MM.1S (cell line): Measurements from ENCODE around the gene LGR5.

Source experiments
- DNase-seq: peaks from one replicate; pipeline ENCODE4 v3.0.0-alpha.2; 2015
- H2AFZ ChIP-seq: fragments of 300-600 bp; sonication (generic); 2 replicates; pipeline ENCODE4 v1.6.0; 2016; ENCODE audit warnings: antibody characterized with exemption, low read length
- H3F3A ChIP-seq: fragments of 300-600 bp; sonication (generic); 2 replicates; pipeline ENCODE4 v1.6.1; 2016; ENCODE audit warnings: mild to moderate bottlenecking, antibody characterized with exemption, low read length, moderate library complexity, mixed read lengths; ENCODE audit not compliant: insufficient read depth
- H3K27ac ChIP-seq: fragments of 300-600 bp; sonication (generic); 2 replicates; pipeline ENCODE4 v1.5.1; 2016; ENCODE audit warnings: mild to moderate bottlenecking, low read length
- H3K27me3 ChIP-seq: fragments of 300-600 bp; sonication (generic); replicated peaks from 2 replicates; pipeline ENCODE4 v1.6.0; 2016; ENCODE audit warnings: low read length; ENCODE audit not compliant: insufficient read depth
- H3K36me3 ChIP-seq: fragments of 300-600 bp; sonication (generic); replicated peaks from 2 replicates; pipeline ENCODE4 v1.6.1; 2016; ENCODE audit warnings: mild to moderate bottlenecking, low read length, mixed read lengths; ENCODE audit not compliant: insufficient read depth
- H3K4me1 ChIP-seq: fragments of 300-600 bp; sonication (generic); 2 replicates; pipeline ENCODE4 v1.6.1; 2016; ENCODE audit warnings: low read length, mixed read lengths
- H3K4me2 ChIP-seq: fragments of 300-600 bp; sonication (generic); 2 replicates; pipeline ENCODE4 v1.6.0; 2016; ENCODE audit warnings: low read depth, low read length
- H3K4me3 ChIP-seq: fragments of 300-600 bp; sonication (generic); 2 replicates; pipeline ENCODE4 v1.5.1; 2016; ENCODE audit warnings: low read length, mixed read lengths
- H3K79me2 ChIP-seq: fragments of 300-600 bp; sonication (generic); 2 replicates; pipeline ENCODE4 v1.6.1; 2016; ENCODE audit warnings: mixed run types, low read length, mixed read lengths
- H3K9ac ChIP-seq: fragments of 300-600 bp; sonication (generic); 2 replicates; pipeline ENCODE4 v1.6.1; 2016; ENCODE audit warnings: low read length, mixed read lengths
- H3K9me2 ChIP-seq: fragments of 300-600 bp; sonication (generic); replicated peaks from 2 replicates; pipeline ENCODE4 v1.6.1; 2016; ENCODE audit warnings: mild to moderate bottlenecking, low read length, mixed read lengths; ENCODE audit not compliant: insufficient read depth
- H3K9me3 ChIP-seq: fragments of 300-600 bp; sonication (generic); replicated peaks from 2 replicates; pipeline ENCODE4 v1.6.1; 2016; ENCODE audit warnings: mild to moderate bottlenecking, low read length, mixed read lengths; ENCODE audit not compliant: insufficient read depth
- H4K20me1 ChIP-seq: fragments of 300-600 bp; sonication (generic); 2 replicates; pipeline ENCODE4 v1.6.1; 2016; ENCODE audit warnings: mild to moderate bottlenecking, low read length, moderate library complexity, mixed read lengths; ENCODE audit not compliant: insufficient read depth
- EZH2 ChIP-seq: fragments of 300-600 bp; sonication (generic); optimal IDR thresholded peaks from 2 replicates; pipeline ENCODE3; 2017; ENCODE audit warnings: low read depth, mild to moderate bottlenecking, antibody characterized with exemption, low read length, mixed read lengths
- EZH2phosphoT487 ChIP-seq: fragments of 300-600 bp; sonication (generic); IDR thresholded peaks from 2 replicates; pipeline ENCODE4 v1.6.1; 2018; ENCODE audit warnings: antibody characterized with exemption, low read length
- TF ChIP-seq, protein P1 (sequence below): fragments of 300-600 bp; sonication (generic); IDR thresholded peaks from 2 replicates; pipeline ENCODE4 v1.5.1; 2016; ENCODE audit warnings: antibody characterized with exemption, low read length, mixed read lengths

The LGR5 gene

DNA sequence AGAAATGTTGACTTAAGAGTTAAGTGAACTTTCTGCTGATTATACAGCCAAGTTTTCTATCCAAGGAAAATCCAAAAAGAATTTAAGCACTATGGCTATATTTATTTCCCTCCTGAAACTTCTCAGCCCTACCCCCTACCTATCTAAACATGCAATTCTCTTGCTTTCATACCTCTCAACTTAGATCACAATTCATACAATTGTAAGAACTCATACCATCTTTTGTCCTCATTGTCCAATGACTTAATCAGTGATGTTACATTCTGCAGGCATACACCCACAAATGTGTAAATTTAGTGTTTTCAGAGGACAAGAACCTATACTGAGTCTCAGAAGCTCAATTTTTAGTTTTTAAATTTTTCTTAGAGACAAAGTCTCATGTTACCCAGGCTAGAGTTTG is 161.9 kb downstream of the LGR5 start:
- Histone ChIP-seq H3K9ac (no peak overlapping the region), H3K4me3 (no peak overlapping the region), H3K4me2 (no peak overlapping the region), H3K79me2 (no peaks in the 10 kb centered on the region), H2AFZ (no peak overlapping the region), H3K9me3 (no peaks in the 10 kb centered on the region), H3K36me3 (no peaks in the 10 kb centered on the region), H3K4me1 (no peaks in the 10 kb centered on the region), H4K20me1 (no peaks in the 10 kb centered on the region), H3K9me2 (no peaks in the 10 kb centered on the region), H3K27me3 (no peaks in the 10 kb centered on the region), H3K27ac (no peak overlapping the region), H3F3A (no peaks in the 10 kb centered on the region)
- TF ChIP-seq, protein P1, sequence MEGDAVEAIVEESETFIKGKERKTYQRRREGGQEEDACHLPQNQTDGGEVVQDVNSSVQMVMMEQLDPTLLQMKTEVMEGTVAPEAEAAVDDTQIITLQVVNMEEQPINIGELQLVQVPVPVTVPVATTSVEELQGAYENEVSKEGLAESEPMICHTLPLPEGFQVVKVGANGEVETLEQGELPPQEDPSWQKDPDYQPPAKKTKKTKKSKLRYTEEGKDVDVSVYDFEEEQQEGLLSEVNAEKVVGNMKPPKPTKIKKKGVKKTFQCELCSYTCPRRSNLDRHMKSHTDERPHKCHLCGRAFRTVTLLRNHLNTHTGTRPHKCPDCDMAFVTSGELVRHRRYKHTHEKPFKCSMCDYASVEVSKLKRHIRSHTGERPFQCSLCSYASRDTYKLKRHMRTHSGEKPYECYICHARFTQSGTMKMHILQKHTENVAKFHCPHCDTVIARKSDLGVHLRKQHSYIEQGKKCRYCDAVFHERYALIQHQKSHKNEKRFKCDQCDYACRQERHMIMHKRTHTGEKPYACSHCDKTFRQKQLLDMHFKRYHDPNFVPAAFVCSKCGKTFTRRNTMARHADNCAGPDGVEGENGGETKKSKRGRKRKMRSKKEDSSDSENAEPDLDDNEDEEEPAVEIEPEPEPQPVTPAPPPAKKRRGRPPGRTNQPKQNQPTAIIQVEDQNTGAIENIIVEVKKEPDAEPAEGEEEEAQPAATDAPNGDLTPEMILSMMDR = no peak
- no peak for TF ChIP-seq EZH2phosphoT487
- TF ChIP-seq EZH2 = no peak
- DNase-seq = no peak

DNA sequence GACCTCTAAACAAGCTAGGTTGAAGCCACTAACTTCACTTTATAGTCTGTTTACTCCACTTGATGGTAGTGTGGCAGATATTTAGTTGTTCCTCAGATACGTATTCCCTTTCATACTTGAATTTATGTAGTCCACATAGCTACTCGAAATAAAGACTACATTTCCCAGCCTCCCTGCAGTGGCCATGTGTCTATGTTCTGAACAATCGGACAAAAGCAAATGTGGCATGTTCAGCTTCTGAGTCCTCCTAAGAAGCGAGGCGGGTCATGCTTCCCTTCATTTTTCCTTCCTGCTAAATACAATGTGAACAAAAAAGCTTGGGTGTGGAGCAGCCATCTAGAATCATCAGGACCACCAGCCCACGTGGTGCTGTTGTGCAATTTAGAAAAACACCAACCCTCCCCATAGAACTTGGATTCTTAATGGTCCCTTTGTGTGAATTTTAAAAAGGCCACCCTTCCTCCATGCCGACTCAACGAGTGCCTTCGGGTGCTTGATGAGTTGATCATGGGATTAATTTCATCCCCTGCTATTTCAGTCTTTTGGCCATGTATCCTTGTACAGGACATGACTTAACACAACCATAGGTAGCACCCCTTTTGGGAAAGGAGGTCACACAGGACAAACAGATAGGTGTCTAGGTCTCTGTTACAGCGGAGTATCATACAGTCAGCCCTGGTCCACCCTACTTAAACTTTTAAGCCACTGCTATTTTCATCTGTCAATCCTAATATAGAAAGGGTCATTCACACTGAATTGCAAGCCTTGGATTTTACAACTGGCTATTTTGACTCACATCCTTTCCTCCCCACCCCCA is 163.4 kb downstream of the LGR5 start:
- Histone ChIP-seq H3K9ac (no peak overlapping the region), H3F3A (no peaks in the 10 kb centered on the region), H2AFZ (no peak overlapping the region), H3K4me2 (no peak overlapping the region), H3K9me3 (no peaks in the 10 kb centered on the region), H3K27me3 (no peaks in the 10 kb centered on the region), H3K4me1 (no peaks in the 10 kb centered on the region), H3K27ac (no peak overlapping the region), H3K4me3 (no peak overlapping the region), H4K20me1 (no peaks in the 10 kb centered on the region), H3K79me2 (no peaks in the 10 kb centered on the region), H3K9me2 (no peaks in the 10 kb centered on the region), H3K36me3 (no peaks in the 10 kb centered on the region)
- TF ChIP-seq EZH2 = no peak
- TF ChIP-seq EZH2phosphoT487 = no peak
- TF ChIP-seq, protein P1 = no peak
- no peak for DNase-seq

DNA sequence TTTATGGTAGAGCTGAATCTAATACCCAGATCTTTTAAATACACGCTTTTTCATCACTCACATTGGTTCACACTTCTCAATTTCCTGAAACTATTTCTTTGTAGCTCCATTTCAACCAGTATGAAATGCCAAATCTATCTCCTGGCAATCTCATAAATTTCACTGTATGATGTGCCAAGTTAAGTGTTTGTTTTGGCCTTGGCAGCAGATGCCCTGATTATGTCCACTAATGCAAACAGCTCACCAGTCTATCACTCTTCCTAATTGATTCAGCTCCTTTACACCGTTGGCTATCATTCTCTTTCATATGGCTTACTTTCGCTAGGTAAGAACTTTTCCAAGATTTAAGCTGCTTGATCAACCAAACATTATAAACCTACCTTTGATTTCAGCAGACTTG is 165.4 kb downstream of the LGR5 start:
- Histone ChIP-seq H3K79me2 (no peaks in the 10 kb centered on the region), H3K27ac (no peak overlapping the region), H3F3A (no peaks in the 10 kb centered on the region), H3K9me3 (no peaks in the 10 kb centered on the region), H3K27me3 (no peaks in the 10 kb centered on the region), H3K4me1 (no peaks in the 10 kb centered on the region), H3K9me2 (no peaks in the 10 kb centered on the region), H2AFZ (no peak overlapping the region), H3K4me2 (no peak overlapping the region), H3K36me3 (no peaks in the 10 kb centered on the region; the same call in 1 of the 2 replicates), H3K4me3 (no peak overlapping the region), H3K9ac (no peak overlapping the region), H4K20me1 (no peaks in the 10 kb centered on the region)
- no peak for DNase-seq
- TF ChIP-seq EZH2phosphoT487 = no peak
- TF ChIP-seq EZH2 = no peak
- TF ChIP-seq, protein P1 = no peak
